ENCODE results near the gene MAP3K3. TPM values are rescaled to one million over a fixed set of nuclear protein-coding genes. Genes with fewer than 3 reads are reported as not detected.
A peak's percentile ranks its signal among the peaks of the same experiment; 100 is the strongest.

The MAP3K3 gene
- total RNA-seq, 1 donor from 2014 or later: 58.5 TPM

DNA sequence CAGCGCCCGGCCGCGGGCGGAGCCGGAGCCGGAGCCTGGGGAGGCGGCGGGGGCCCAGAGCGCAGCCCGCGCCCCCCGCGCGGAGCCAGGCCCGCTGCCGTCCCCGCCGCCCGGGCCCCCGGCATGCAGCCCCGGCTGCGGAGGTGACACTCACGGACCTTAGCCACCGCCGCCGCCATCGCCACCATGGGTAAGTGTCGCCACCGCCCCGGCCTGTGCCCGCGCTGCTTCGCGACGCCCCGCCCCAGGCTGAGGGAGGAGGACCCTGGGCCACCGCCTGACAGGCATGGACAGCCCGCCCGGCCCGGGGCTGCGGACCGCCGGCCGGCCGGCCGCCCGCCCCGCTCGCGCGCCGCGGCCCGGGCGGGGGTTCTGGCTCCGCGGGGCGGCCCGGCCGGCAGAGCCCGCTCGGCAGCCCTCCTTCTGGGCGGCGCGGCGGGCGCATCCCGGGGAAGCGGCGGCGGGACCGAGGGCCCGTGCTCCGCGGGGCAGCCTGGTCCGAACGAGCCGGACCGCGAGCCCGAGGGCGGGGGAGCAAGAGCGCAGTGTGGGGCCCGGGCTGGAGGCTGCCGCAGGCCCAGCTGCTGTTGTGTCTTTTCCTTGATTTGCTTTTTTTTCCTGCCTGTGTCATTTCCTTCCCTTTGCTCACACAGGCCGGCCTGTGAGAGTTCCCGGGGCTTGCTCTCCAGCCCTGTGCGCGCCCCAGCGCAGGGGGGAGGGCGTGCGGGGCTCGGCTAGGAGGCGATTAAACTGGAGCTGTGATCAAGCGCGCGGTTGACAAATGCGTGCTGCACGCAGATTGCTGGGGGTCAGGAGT lies 565 bp downstream of the MAP3K3 start:
- Histone ChIP-seq H3K27ac (peak overlapping the region; percentile 85), H3K4me1 (peaks cover 50% of the 10 kb centered on the region), H3K4me3 (peak overlapping the region; percentile 88), H3K27me3 (ENCODE audit: low read depth) (no peaks in the 10 kb centered on the region), H3K36me3 (no peaks in the 10 kb centered on the region), H3K9me3 (no peaks in the 10 kb centered on the region)
- ATAC-seq (peak; percentile 19 to 33), DNase-seq (peak; percentile 89)
- intact Hi-C loops (cut with DNase I): no loop called here
- TF ChIP-seq, protein P1, sequence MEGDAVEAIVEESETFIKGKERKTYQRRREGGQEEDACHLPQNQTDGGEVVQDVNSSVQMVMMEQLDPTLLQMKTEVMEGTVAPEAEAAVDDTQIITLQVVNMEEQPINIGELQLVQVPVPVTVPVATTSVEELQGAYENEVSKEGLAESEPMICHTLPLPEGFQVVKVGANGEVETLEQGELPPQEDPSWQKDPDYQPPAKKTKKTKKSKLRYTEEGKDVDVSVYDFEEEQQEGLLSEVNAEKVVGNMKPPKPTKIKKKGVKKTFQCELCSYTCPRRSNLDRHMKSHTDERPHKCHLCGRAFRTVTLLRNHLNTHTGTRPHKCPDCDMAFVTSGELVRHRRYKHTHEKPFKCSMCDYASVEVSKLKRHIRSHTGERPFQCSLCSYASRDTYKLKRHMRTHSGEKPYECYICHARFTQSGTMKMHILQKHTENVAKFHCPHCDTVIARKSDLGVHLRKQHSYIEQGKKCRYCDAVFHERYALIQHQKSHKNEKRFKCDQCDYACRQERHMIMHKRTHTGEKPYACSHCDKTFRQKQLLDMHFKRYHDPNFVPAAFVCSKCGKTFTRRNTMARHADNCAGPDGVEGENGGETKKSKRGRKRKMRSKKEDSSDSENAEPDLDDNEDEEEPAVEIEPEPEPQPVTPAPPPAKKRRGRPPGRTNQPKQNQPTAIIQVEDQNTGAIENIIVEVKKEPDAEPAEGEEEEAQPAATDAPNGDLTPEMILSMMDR (IDR thresholded peaks at IDR 0.05): no peak

DNA sequence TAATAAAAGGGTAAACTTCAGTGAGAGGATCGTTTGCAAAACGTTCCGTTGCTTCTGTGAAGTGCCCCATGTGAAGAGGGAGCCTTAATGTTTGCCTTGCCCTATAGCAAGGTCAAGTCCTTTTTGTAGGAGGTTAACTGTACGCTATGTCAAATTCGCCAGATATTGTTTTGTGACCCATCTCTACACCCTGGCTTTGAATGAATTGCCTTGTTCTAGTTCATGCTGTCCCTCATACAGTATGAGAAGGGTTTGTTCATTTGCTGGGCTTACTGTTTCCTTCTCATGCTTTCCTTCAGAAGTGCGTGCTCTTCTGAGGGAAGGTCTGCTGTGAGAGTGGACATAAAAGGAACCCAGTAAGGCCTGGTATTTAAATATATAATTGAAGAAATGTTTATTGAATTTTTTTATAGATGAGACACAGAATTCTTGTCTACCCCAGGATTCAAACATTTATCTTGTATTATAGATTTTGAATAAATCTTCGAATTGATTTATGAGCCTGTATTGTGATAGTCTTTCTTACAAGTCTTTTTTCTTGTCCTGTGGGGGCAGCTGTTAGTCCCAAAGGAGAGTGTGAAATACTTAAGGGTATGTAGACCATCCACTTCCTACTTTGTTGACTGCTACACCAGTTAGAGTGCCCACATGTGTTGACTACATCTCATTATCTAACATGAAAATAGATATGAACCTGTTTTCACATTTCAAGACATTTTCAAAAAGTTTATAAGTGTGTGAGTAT lies 1.7 kb downstream of the MAP3K3 start:
- H3K9me3 ChIP-seq: no peaks in the 10 kb centered on the region
- TF ChIP-seq, protein P1 (IDR thresholded peaks at IDR 0.05): no peak
- no peak overlapping the region for H3K27ac ChIP-seq
- H3K36me3 ChIP-seq: peaks cover 9% of the 10 kb centered on the region
- peaks cover 62% of the 10 kb centered on the region for H3K4me1 ChIP-seq
- intact Hi-C loops (cut with DNase I): no loop called here
- H3K4me3 ChIP-seq: peak overlapping the region; percentile 88
- H3K27me3 ChIP-seq (ENCODE audit: low read depth): no peaks in the 10 kb centered on the region
- no peak for ATAC-seq
- no peak for DNase-seq

DNA sequence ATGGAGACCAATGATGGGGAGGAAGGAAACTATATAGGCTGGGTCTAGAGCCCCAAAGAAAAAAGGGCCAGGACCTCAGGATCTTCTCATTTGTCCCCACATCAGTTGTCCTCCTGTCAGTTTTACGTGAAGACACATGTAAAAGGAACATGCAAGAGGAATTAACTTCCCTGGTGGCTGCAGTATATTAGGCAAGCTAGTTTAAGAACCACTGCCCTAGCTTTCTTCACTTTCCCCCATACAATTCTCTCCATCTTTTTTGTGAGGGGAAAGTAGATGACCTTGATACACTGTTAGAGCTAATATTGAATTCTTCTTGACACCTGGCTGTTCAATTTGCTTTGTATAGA lies 2.3 kb downstream of the MAP3K3 start:
- DNase-seq (no peak), ATAC-seq (no peak)
- Histone ChIP-seq H3K4me3 (peak overlapping the region; percentile 88), H3K4me1 (peaks cover 68% of the 10 kb centered on the region), H3K9me3 (no peaks in the 10 kb centered on the region), H3K27me3 (ENCODE audit: low read depth) (no peaks in the 10 kb centered on the region), H3K27ac (no peak overlapping the region), H3K36me3 (peaks cover 14% of the 10 kb centered on the region)
- intact Hi-C loops (cut with DNase I): no loop called here
- TF ChIP-seq, protein P1 (IDR thresholded peaks at IDR 0.05): no peak

- peaks cover 14% of the 10 kb centered on the region for H3K36me3 ChIP-seq
- H3K4me3 ChIP-seq: no peak overlapping the region
- intact Hi-C loops (cut with DNase I): no loop called here
- H3K27me3 ChIP-seq (ENCODE audit: low read depth): no peaks in the 10 kb centered on the region
- no peaks in the 10 kb centered on the region for H3K9me3 ChIP-seq
- no peak for ATAC-seq
- peak overlapping the region; percentile 26 for H3K27ac ChIP-seq
- H3K4me1 ChIP-seq: peaks cover 71% of the 10 kb centered on the region
- DNase-seq: no peak
- TF ChIP-seq, protein P1 (IDR thresholded peaks at IDR 0.05): no peak
Measured at GRCh38 chr17:63626551-63627180, 4.4 kb downstream of the MAP3K3 start.

GRCh38 chr17:63629627-63630026 lies 7.4 kb downstream of the MAP3K3 start:
- ATAC-seq: peak; percentile 61 to 71
- peaks cover 76% of the 10 kb centered on the region for H3K4me1 ChIP-seq
- TF ChIP-seq, protein P1 (IDR thresholded peaks at IDR 0.05): no peak
- peaks cover 36% of the 10 kb centered on the region for H3K36me3 ChIP-seq
- intact Hi-C loops (cut with DNase I): no loop called here
- no peak overlapping the region for H3K4me3 ChIP-seq
- peak overlapping the region; percentile 37 for H3K27ac ChIP-seq
- no peaks in the 10 kb centered on the region for H3K27me3 ChIP-seq (ENCODE audit: low read depth)
- H3K9me3 ChIP-seq: no peaks in the 10 kb centered on the region
- DNase-seq: no peak
